GM21528 (cell line): ENCODE measurements around the gene OMP.

Source experiments
- ATAC-seq: cut with Tn5 transposase; IDR thresholded peaks from one replicate; pipeline ENCODE4 v1.9.1; 2021; ENCODE audit warnings: mild to moderate bottlenecking, moderate library complexity; ENCODE audit not compliant: unreplicated experiment, low FRiP score

Gene OMP

DNA sequence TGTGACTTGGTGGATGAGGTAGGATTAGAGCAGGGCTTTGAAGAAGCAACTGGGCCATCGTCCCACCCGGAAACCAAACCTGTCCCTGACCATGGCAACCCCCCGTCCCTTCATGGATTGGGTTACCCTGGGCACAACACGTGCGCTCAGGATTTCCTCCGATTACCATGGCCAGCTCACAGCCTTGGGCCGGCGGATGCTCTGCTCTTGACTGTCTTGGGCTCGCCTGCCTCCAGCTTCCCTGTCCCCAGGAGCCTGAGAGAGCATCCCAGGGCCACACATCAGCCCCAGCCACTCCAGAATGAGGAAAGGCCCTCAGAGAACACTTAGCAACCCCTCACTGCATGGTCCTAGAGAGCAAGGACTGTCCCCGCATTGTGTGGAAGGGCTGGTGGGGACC is 48.2 kb downstream of the OMP start:
- no peak for ATAC-seq

GRCh38 chr11:77151804-77152509 is 49.3 kb downstream of the OMP start:
- no peak for ATAC-seq

- no peak for ATAC-seq
Observed at GRCh38 chr11:77152846-77153245, 50.2 kb downstream of the OMP start.
